Measurements from ENCODE around the gene PRICKLE4. TPM values are rescaled to one million over a fixed set of nuclear protein-coding genes. Genes with fewer than 3 reads are reported as not detected.

PRICKLE4 gene
- polyA plus RNA-seq, 1 donor from 2014 or later = 1.3 TPM

- Histone ChIP-seq H3K4me3 (ENCODE audit: low read length) (no peak overlapping the region), H3F3A (ENCODE audit: insufficient read depth, low read length, poor library complexity, severe bottlenecking) (no peaks in the 10 kb centered on the region), H3K27ac (ENCODE audit: low read length) (no peak overlapping the region), H3K9ac (ENCODE audit: low read length) (no peak overlapping the region), H3K36me3 (ENCODE audit: insufficient read depth, low read length) (no peaks in the 10 kb centered on the region), H2AFZ (ENCODE audit: low read depth, low read length) (no peak overlapping the region), H3K27me3 (ENCODE audit: insufficient read depth, low read depth, low read length) (no peaks in the 10 kb centered on the region), H3K9me3 (ENCODE audit: low read length) (no peaks in the 10 kb centered on the region), H3K9me2 (ENCODE audit: insufficient read depth, low read length) (no peaks in the 10 kb centered on the region), H4K20me1 (ENCODE audit: insufficient read depth) (no peaks in the 10 kb centered on the region), H3K79me2 (replicated peaks; ENCODE audit: insufficient read depth, low read length) (no peaks in the 10 kb centered on the region), H3K4me2 (ENCODE audit: low read length) (no peak overlapping the region)
- TF ChIP-seq POLR2AphosphoS5 (IDR thresholded peaks at IDR 0.05) (no peak), EP300 (conservative IDR thresholded peaks at IDR 0.05; ENCODE audit: poor library complexity, severe bottlenecking) (no peak), CTCF (IDR thresholded peaks at IDR 0.05; ENCODE audit: poor library complexity, severe bottlenecking) (no peak), EZH2 (IDR thresholded peaks at IDR 0.05; ENCODE audit: borderline replicate concordance, insufficient read depth, low read length, poor library complexity, severe bottlenecking) (no peak)
These were observed 33.4 kb downstream of the PRICKLE4 start for GRCh38 chr6:41813956-41814355.

- no peaks in the 10 kb centered on the region for H3K27me3 ChIP-seq (ENCODE audit: insufficient read depth, low read depth, low read length)
- no peaks in the 10 kb centered on the region for H3F3A ChIP-seq (ENCODE audit: insufficient read depth, low read length, poor library complexity, severe bottlenecking)
- H4K20me1 ChIP-seq (ENCODE audit: insufficient read depth) = no peaks in the 10 kb centered on the region
- no peak overlapping the region for H3K4me3 ChIP-seq (ENCODE audit: low read length)
- no peak overlapping the region for H3K9ac ChIP-seq (ENCODE audit: low read length)
- H3K36me3 ChIP-seq (ENCODE audit: insufficient read depth, low read length) = no peaks in the 10 kb centered on the region
- no peak overlapping the region for H3K27ac ChIP-seq (ENCODE audit: low read length)
- H3K4me2 ChIP-seq (ENCODE audit: low read length) = no peak overlapping the region
- H2AFZ ChIP-seq (ENCODE audit: low read depth, low read length) = no peak overlapping the region
- H3K79me2 ChIP-seq (replicated peaks; ENCODE audit: insufficient read depth, low read length) = no peaks in the 10 kb centered on the region
- no peak for TF ChIP-seq TAF1 (IDR thresholded peaks at IDR 0.05; ENCODE audit: low read depth)
- TF ChIP-seq EP300 (conservative IDR thresholded peaks at IDR 0.05; ENCODE audit: poor library complexity, severe bottlenecking) = no peak
- TF ChIP-seq RAD21 (conservative IDR thresholded peaks at IDR 0.05) = no peak
- no peak for TF ChIP-seq REST (IDR thresholded peaks at IDR 0.05; ENCODE audit: borderline replicate concordance)
- TF ChIP-seq MXI1 (conservative IDR thresholded peaks at IDR 0.05; ENCODE audit: poor library complexity, severe bottlenecking) = no peak
- TF ChIP-seq EZH2 (IDR thresholded peaks at IDR 0.05; ENCODE audit: borderline replicate concordance, insufficient read depth, low read length, poor library complexity, severe bottlenecking) = no peak
- no peak for TF ChIP-seq CTCF (IDR thresholded peaks at IDR 0.05; ENCODE audit: poor library complexity, severe bottlenecking)
- no peak for TF ChIP-seq SMC3 (conservative IDR thresholded peaks at IDR 0.05; ENCODE audit: poor library complexity)
- TF ChIP-seq POLR2AphosphoS5 (IDR thresholded peaks at IDR 0.05) = no peak
- no peaks in the 10 kb centered on the region for H3K9me3 ChIP-seq (ENCODE audit: low read length)
- no peaks in the 10 kb centered on the region for H3K9me2 ChIP-seq (ENCODE audit: insufficient read depth, low read length)
These were observed 34.0 kb downstream of the PRICKLE4 start for GRCh38 chr6:41814629-41815028.
